ENCODE results near the gene FRY. TPM values are rescaled to one million over a fixed set of nuclear protein-coding genes. Genes with fewer than 3 reads are reported as not detected.

Gene FRY
- total RNA-seq, 1 donor from 2014 or later, result 83.6 TPM

DNA sequence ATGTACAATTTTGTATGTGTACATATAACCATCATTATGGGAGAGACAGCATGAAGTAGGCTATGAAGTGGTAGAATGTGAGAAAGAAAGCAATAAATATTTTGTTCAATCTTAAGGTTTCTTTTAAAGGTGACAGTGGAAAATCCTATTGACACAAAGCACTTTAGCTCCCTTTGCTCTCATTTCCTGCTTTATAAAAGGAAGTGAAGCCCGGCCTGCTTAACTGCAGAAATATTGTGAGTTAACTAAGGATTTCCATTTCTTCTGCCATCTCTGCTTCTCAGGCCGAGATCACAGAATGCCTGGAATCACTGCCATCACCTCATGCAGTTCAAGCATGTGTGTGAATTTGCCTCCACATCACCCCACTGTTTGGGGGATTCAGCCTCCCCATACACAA lies 83.5 kb downstream of the FRY start:
- TF ChIP-seq, protein P1, sequence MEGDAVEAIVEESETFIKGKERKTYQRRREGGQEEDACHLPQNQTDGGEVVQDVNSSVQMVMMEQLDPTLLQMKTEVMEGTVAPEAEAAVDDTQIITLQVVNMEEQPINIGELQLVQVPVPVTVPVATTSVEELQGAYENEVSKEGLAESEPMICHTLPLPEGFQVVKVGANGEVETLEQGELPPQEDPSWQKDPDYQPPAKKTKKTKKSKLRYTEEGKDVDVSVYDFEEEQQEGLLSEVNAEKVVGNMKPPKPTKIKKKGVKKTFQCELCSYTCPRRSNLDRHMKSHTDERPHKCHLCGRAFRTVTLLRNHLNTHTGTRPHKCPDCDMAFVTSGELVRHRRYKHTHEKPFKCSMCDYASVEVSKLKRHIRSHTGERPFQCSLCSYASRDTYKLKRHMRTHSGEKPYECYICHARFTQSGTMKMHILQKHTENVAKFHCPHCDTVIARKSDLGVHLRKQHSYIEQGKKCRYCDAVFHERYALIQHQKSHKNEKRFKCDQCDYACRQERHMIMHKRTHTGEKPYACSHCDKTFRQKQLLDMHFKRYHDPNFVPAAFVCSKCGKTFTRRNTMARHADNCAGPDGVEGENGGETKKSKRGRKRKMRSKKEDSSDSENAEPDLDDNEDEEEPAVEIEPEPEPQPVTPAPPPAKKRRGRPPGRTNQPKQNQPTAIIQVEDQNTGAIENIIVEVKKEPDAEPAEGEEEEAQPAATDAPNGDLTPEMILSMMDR (IDR thresholded peaks at IDR 0.05; ENCODE audit: partially characterized antibody, unreplicated experiment), result no peak
- no peaks in the 10 kb centered on the region for H3K4me1 Mint-ChIP-seq (ENCODE audit: low read depth, unreplicated experiment)
- no peaks in the 10 kb centered on the region for H3K9me3 Mint-ChIP-seq (ENCODE audit: unreplicated experiment)
- H3K36me3 Mint-ChIP-seq (ENCODE audit: unreplicated experiment), result no peaks in the 10 kb centered on the region
- no peaks in the 10 kb centered on the region for H3K27me3 Mint-ChIP-seq (ENCODE audit: unreplicated experiment)
- no peak for DNase-seq
- H3K4me3 Mint-ChIP-seq (ENCODE audit: unreplicated experiment), result no peak overlapping the region
- H3K27ac Mint-ChIP-seq (ENCODE audit: unreplicated experiment), result no peak overlapping the region

DNA sequence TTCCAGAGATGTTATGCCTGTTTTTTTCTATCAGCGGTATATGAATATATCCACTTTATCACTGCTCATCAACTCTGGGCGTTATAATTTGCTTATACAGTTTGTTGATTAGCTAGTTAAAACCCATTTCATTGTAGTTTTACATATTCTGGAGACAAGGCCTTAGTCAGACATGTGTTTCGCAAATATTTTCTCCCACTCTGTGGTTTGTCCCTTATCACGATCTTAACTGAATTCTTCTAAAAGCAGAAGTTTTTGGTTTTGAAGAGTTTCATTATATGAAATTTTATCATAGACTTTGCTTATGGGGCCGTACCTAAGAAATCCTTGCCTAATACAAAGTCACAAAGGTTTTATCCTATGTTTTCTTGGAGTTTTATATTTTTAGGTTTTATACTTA lies 84.6 kb downstream of the FRY start:
- no peaks in the 10 kb centered on the region for H3K27me3 Mint-ChIP-seq (ENCODE audit: unreplicated experiment)
- H3K4me1 Mint-ChIP-seq (ENCODE audit: low read depth, unreplicated experiment), result no peaks in the 10 kb centered on the region
- no peak overlapping the region for H3K4me3 Mint-ChIP-seq (ENCODE audit: unreplicated experiment)
- TF ChIP-seq, protein P1 (IDR thresholded peaks at IDR 0.05; ENCODE audit: partially characterized antibody, unreplicated experiment), result no peak
- no peaks in the 10 kb centered on the region for H3K9me3 Mint-ChIP-seq (ENCODE audit: unreplicated experiment)
- no peak for DNase-seq
- H3K36me3 Mint-ChIP-seq (ENCODE audit: unreplicated experiment), result peaks cover 4% of the 10 kb centered on the region
- H3K27ac Mint-ChIP-seq (ENCODE audit: unreplicated experiment), result no peak overlapping the region

DNA sequence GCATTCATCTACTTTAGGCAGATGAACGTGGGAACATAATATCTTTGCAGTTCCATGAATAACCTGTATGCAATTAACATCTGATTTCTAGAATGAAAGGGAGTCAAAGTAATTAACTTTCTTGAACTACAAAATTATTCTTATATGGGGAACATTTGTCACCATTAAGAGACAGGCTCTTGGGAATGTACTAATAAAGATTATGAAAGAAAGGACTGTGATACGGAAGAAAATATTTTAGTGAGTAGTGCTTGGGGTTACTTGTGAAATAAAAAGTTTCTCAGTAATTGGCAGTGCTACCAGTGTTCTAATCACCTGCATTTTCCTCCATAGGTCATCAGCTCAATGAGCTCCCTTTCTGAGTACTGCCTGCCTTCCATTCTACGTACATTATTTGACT lies 85.4 kb downstream of the FRY start:
- no peak overlapping the region for H3K27ac Mint-ChIP-seq (ENCODE audit: unreplicated experiment)
- TF ChIP-seq, protein P1 (IDR thresholded peaks at IDR 0.05; ENCODE audit: partially characterized antibody, unreplicated experiment), result no peak
- H3K27me3 Mint-ChIP-seq (ENCODE audit: unreplicated experiment), result no peaks in the 10 kb centered on the region
- no peaks in the 10 kb centered on the region for H3K4me1 Mint-ChIP-seq (ENCODE audit: low read depth, unreplicated experiment)
- no peak overlapping the region for H3K4me3 Mint-ChIP-seq (ENCODE audit: unreplicated experiment)
- DNase-seq, result no peak
- H3K9me3 Mint-ChIP-seq (ENCODE audit: unreplicated experiment), result peaks cover 2% of the 10 kb centered on the region
- peaks cover 12% of the 10 kb centered on the region for H3K36me3 Mint-ChIP-seq (ENCODE audit: unreplicated experiment)

DNA sequence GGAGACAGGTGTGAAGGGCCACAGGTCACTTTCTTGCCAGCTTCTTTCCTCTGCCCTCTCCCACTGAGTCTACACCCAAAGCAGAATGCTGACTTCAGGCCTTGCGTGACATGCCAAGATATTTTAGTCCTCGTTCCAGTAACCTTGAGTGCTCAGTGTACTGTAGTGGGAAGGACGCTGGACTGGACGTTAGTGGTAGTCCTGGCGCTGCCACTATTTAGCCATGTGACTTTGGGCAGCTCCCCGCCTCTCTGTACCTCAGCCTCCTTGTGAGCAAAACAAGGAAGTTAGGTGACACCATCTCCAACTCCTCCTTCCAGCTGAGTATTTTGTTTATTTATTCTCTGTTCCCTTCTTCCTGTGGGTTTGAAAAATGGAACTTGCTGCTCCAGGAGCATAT lies 86.1 kb downstream of the FRY start:
- Mint-ChIP-seq H3K9me3 (ENCODE audit: unreplicated experiment) (peaks cover 4% of the 10 kb centered on the region), H3K4me3 (ENCODE audit: unreplicated experiment) (no peak overlapping the region), H3K4me1 (ENCODE audit: low read depth, unreplicated experiment) (no peaks in the 10 kb centered on the region), H3K27me3 (ENCODE audit: unreplicated experiment) (no peaks in the 10 kb centered on the region), H3K36me3 (ENCODE audit: unreplicated experiment) (peaks cover 19% of the 10 kb centered on the region), H3K27ac (ENCODE audit: unreplicated experiment) (no peak overlapping the region)
- TF ChIP-seq, protein P1 (IDR thresholded peaks at IDR 0.05; ENCODE audit: partially characterized antibody, unreplicated experiment), result no peak
- DNase-seq, result no peak

DNA sequence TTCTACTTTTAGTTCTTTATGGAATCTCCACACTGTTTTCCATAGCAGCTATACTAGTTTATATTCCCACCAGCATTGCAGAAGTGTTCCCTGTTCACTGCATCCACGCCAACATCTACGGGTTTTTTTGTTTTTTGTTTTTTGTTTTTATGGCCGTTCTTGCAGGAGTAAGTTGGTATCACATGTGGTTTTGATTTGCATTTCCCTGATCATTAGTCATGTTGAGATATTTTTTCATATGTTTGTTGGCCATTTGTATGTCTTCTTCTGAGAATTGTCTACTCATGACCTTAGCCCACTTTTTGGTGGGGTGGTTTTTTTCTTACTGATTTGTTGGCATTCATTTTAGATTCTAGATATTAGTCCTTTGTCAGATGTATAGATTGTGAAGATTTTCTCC lies 89.7 kb downstream of the FRY start:
- H3K27me3 Mint-ChIP-seq (ENCODE audit: unreplicated experiment), result no peaks in the 10 kb centered on the region
- peaks cover 7% of the 10 kb centered on the region for H3K9me3 Mint-ChIP-seq (ENCODE audit: unreplicated experiment)
- no peak overlapping the region for H3K27ac Mint-ChIP-seq (ENCODE audit: unreplicated experiment)
- no peak overlapping the region for H3K4me3 Mint-ChIP-seq (ENCODE audit: unreplicated experiment)
- DNase-seq, result no peak
- peaks cover 28% of the 10 kb centered on the region for H3K36me3 Mint-ChIP-seq (ENCODE audit: unreplicated experiment)
- H3K4me1 Mint-ChIP-seq (ENCODE audit: low read depth, unreplicated experiment), result no peaks in the 10 kb centered on the region
- TF ChIP-seq, protein P1 (IDR thresholded peaks at IDR 0.05; ENCODE audit: partially characterized antibody, unreplicated experiment), result no peak
